Liver (tissue), 9 donors: ENCODE results near the gene MGRN1. TPM values are rescaled to one million over a fixed set of nuclear protein-coding genes. Genes with fewer than 3 reads are reported as not detected.
A peak's percentile ranks its signal among the peaks of the same experiment; 100 is the strongest.

Source experiments
- DNase-seq: peaks from one replicate; pipeline ENCODE4 v3.0.0-alpha.2; 2017; ENCODE audit warnings: low spot score
- H3K27ac ChIP-seq, 2 donors: one replicate each; pipeline ENCODE4 v1.7.0; 2013; ENCODE audit warnings: inconsistent platforms in 2 of 2, low read length in 2 of 2, control low read depth in 1 of 2, low read depth in 1 of 2, mild to moderate bottlenecking in 1 of 2
- H3K27me3 ChIP-seq, 4 donors: one replicate each; pipeline versions ENCODE4 v1.6.1 to v1.7.0; 2013; ENCODE audit warnings: low read length in 3 of 4, inconsistent platforms in 1 of 4, mild to moderate bottlenecking in 1 of 4, moderate library complexity in 1 of 4; ENCODE audit not compliant: control insufficient read depth in 4 of 4, insufficient read depth in 4 of 4
- H3K36me3 ChIP-seq, 4 donors: one replicate each; pipeline versions ENCODE4 v1.6.1 to v1.7.0; 2013; ENCODE audit warnings: low read length in 3 of 4, mild to moderate bottlenecking in 3 of 4, low read depth in 1 of 4, moderate library complexity in 1 of 4; ENCODE audit not compliant: control insufficient read depth in 4 of 4, insufficient read depth in 3 of 4
- H3K4me1 ChIP-seq, 4 donors: one replicate each; pipeline versions ENCODE4 v1.6.1 to v1.7.0; 2013; ENCODE audit warnings: low read length in 3 of 4, mild to moderate bottlenecking in 3 of 4, moderate library complexity in 1 of 4; ENCODE audit not compliant: control insufficient read depth in 4 of 4, insufficient read depth in 4 of 4
- H3K4me3 ChIP-seq, 3 donors: one replicate each; pipeline versions ENCODE4 v1.6.1 to v1.7.0; 2013; ENCODE audit warnings: low read length in 3 of 3, control low read depth in 1 of 3, low read depth in 1 of 3, mild to moderate bottlenecking in 1 of 3
- H3K9ac ChIP-seq, 2 donors: one replicate each; pipeline ENCODE4 v1.7.0; 2013; ENCODE audit warnings: low read length in 2 of 2, mild to moderate bottlenecking in 2 of 2, moderate library complexity in 2 of 2, control low read depth in 1 of 2, low read depth in 1 of 2
- H3K9me3 ChIP-seq, 4 donors: one replicate each; pipeline versions ENCODE4 v1.6.1 to v1.7.0; 2013; ENCODE audit warnings: low read length in 3 of 4; ENCODE audit not compliant: control insufficient read depth in 4 of 4
- EGR1 ChIP-seq, 2 donors: IDR thresholded peaks; 2 replicates each; pipeline ENCODE4 v1.6.1; 2016 to 2018; ENCODE audit warnings: antibody characterized with exemption in 2 of 2, low read depth in 2 of 2
- FOXA1 ChIP-seq: IDR thresholded peaks from 2 replicates; pipeline ENCODE4 v1.6.1; 2016; ENCODE audit warnings: antibody characterized with exemption
- FOXA2 ChIP-seq: IDR thresholded peaks from 2 replicates; pipeline ENCODE4 v1.6.1; 2016; ENCODE audit warnings: antibody characterized with exemption
- GABPA ChIP-seq, 2 donors: IDR thresholded peaks in 1 of 2; conservative IDR thresholded peaks in 1 of 2; 2 replicates each; pipeline ENCODE4 v1.6.1; 2016; ENCODE audit warnings: antibody characterized with exemption in 2 of 2, mild to moderate bottlenecking in 1 of 2, moderate library complexity in 1 of 2
- HNF4A ChIP-seq, 2 donors: conservative IDR thresholded peaks; 2 replicates each; pipeline ENCODE4 v1.6.1; 2016; ENCODE audit warnings: antibody characterized with exemption in 2 of 2, mild to moderate bottlenecking in 2 of 2
- HNF4G ChIP-seq: IDR thresholded peaks from 2 replicates; pipeline ENCODE4 v1.6.1; 2016; ENCODE audit warnings: antibody characterized with exemption
- JUND ChIP-seq, 2 donors: IDR thresholded peaks; 2 replicates each; pipeline ENCODE4 v1.6.1; 2016; ENCODE audit warnings: antibody characterized with exemption in 2 of 2
- NR2F2 ChIP-seq: IDR thresholded peaks from 2 replicates; pipeline ENCODE4 v1.6.1; 2016; ENCODE audit warnings: antibody characterized with exemption
- RAD21 ChIP-seq, 2 donors: IDR thresholded peaks; 2 replicates each; pipeline ENCODE4 v1.6.1; 2016; ENCODE audit warnings: antibody characterized with exemption in 2 of 2, mild to moderate bottlenecking in 2 of 2
- RXRA ChIP-seq, 2 donors: IDR thresholded peaks; 2 replicates each; pipeline ENCODE4 v1.6.1; 2017 to 2018; ENCODE audit warnings: antibody characterized with exemption in 2 of 2, mild to moderate bottlenecking in 1 of 2
- SP1 ChIP-seq: IDR thresholded peaks from 2 replicates; pipeline ENCODE4 v1.6.1; 2018; ENCODE audit warnings: antibody characterized with exemption, mild to moderate bottlenecking
- TAF1 ChIP-seq: conservative IDR thresholded peaks from 2 replicates; pipeline ENCODE4 v1.6.1; 2016; ENCODE audit warnings: antibody characterized with exemption, mild to moderate bottlenecking
- YY1 ChIP-seq: IDR thresholded peaks from 2 replicates; pipeline ENCODE4 v1.6.1; 2016; ENCODE audit warnings: antibody characterized with exemption, mild to moderate bottlenecking
- WGBS: extraction: QIAGEN DNeasy Blood & Tissue Kit; methylation state at CpG from one replicate; pipeline ENCODE4 v1.1.7; 2013; 5-methylcytosine and 5-hydroxymethylcytosine counted together
- polyA plus RNA-seq, 2 donors: library from polyadenylated mRNA; stranded (reverse) in 1 of 2; unstranded in 1 of 2; fragments of 200-250 nt in 1 of 2; fragments of >200 nt in 1 of 2; fragmentation: Nextera tagmentation in 1 of 2; extraction: Ambion mirVana in 1 of 2; gene quantifications; one replicate each; pipeline versions ENCODE4 v1.2.1 to v1.2.3, GENCODE V29; 2013 to 2015
- total RNA-seq, 2 donors: library from RNA; depleted of rRNA; stranded (reverse); fragments of >200 nt; gene quantifications; one replicate each; pipeline ENCODE4 v1.2.3, GENCODE V29; 2014
- TF ChIP-seq, protein P1 (sequence below): fragments of 150-350 bp; IDR thresholded peaks from 2 replicates; pipeline ENCODE4 v1.5.1; 2017; ENCODE audit warnings: improper control_type of control experiment, low read depth, low read length; ENCODE audit not compliant: missing input control
- TF ChIP-seq, protein P2 (sequence below): IDR thresholded peaks from 2 replicates; pipeline ENCODE4 v1.6.1; 2016; ENCODE audit warnings: antibody characterized with exemption, mild to moderate bottlenecking
- TF ChIP-seq, protein P3 (sequence below): IDR thresholded peaks from 2 replicates; pipeline ENCODE4 v1.6.1; 2016; ENCODE audit warnings: antibody characterized with exemption
- TF ChIP-seq, protein P4 (sequence below): IDR thresholded peaks from 2 replicates; pipeline ENCODE4 v1.6.1; 2016; ENCODE audit warnings: antibody characterized with exemption
- TF ChIP-seq, protein P5 (sequence below): IDR thresholded peaks from 2 replicates; pipeline ENCODE4 v1.6.1; 2016; ENCODE audit warnings: antibody characterized with exemption
- donor health status: healthy.
- donor health status: healthy.
- donor health status: healthy.
- donor health status: healthy.
- donor health status: healthy.

MGRN1 gene
- total and polyA plus RNA-seq, 4 donors = 15.9 to 35.7 (median 25.9) TPM

DNA sequence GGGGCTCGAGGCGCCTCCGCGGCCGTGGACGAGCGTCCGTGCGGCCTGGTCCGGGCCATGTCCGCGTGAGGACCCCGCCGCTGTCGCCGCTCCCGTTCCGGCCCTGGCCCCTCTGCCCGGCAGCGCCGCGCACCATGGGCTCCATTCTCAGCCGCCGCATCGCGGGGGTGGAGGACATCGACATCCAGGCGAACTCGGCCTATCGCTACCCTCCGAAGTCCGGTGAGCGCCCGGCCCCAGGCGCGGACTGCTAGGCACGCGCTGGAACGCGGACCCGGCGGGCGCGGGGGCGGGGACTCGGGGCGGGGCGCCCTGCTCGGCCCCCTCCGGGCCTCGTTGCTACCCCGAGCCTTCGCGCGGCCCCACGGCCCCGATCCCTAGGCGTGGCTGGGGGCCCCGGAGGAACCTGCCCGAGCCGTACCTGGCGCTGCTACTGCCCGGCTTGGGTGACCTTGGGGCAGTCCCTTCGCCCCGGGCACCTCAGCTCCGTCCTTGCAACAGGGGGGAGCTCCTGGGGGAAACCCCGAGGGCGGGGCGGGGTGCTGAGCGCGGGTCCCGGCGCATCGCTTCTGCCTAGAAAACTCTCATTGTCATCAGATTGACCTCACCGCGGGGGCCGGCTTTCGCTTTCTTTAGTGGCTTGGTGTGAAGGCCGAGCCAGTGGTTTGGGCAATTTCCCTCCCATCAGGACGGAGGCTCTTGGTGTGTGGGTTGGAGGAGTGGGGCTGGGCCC lies 367 bp downstream of the MGRN1 start:
- H3K27ac ChIP-seq = peak overlapping the region; percentile 95 to 98
- under 1% methylated on average over 80 of the region's 80 CpGs for WGBS
- H3K9me3 ChIP-seq = no peaks in the 10 kb centered on the region
- peaks cover 0 to 3% (median under 1%) of the 10 kb centered on the region in 4 donors for H3K36me3 ChIP-seq
- H3K27me3 ChIP-seq = no peaks in the 10 kb centered on the region
- no peak for TF ChIP-seq JUND (IDR thresholded peaks at IDR 0.05)
- TF ChIP-seq, protein P1, sequence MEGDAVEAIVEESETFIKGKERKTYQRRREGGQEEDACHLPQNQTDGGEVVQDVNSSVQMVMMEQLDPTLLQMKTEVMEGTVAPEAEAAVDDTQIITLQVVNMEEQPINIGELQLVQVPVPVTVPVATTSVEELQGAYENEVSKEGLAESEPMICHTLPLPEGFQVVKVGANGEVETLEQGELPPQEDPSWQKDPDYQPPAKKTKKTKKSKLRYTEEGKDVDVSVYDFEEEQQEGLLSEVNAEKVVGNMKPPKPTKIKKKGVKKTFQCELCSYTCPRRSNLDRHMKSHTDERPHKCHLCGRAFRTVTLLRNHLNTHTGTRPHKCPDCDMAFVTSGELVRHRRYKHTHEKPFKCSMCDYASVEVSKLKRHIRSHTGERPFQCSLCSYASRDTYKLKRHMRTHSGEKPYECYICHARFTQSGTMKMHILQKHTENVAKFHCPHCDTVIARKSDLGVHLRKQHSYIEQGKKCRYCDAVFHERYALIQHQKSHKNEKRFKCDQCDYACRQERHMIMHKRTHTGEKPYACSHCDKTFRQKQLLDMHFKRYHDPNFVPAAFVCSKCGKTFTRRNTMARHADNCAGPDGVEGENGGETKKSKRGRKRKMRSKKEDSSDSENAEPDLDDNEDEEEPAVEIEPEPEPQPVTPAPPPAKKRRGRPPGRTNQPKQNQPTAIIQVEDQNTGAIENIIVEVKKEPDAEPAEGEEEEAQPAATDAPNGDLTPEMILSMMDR = no peak
- TF ChIP-seq NR2F2 = no peak
- peak; percentile 3 to 7 for TF ChIP-seq RXRA (IDR thresholded peaks at IDR 0.05)
- TF ChIP-seq RAD21 (IDR thresholded peaks at IDR 0.05) = peak in 1 of 2 donors; percentile 35
- TF ChIP-seq, protein P2, sequence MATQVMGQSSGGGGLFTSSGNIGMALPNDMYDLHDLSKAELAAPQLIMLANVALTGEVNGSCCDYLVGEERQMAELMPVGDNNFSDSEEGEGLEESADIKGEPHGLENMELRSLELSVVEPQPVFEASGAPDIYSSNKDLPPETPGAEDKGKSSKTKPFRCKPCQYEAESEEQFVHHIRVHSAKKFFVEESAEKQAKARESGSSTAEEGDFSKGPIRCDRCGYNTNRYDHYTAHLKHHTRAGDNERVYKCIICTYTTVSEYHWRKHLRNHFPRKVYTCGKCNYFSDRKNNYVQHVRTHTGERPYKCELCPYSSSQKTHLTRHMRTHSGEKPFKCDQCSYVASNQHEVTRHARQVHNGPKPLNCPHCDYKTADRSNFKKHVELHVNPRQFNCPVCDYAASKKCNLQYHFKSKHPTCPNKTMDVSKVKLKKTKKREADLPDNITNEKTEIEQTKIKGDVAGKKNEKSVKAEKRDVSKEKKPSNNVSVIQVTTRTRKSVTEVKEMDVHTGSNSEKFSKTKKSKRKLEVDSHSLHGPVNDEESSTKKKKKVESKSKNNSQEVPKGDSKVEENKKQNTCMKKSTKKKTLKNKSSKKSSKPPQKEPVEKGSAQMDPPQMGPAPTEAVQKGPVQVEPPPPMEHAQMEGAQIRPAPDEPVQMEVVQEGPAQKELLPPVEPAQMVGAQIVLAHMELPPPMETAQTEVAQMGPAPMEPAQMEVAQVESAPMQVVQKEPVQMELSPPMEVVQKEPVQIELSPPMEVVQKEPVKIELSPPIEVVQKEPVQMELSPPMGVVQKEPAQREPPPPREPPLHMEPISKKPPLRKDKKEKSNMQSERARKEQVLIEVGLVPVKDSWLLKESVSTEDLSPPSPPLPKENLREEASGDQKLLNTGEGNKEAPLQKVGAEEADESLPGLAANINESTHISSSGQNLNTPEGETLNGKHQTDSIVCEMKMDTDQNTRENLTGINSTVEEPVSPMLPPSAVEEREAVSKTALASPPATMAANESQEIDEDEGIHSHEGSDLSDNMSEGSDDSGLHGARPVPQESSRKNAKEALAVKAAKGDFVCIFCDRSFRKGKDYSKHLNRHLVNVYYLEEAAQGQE = no peak
- peaks cover 9 to 34% (median 23%) of the 10 kb centered on the region in 4 donors for H3K4me1 ChIP-seq
- peak; percentile 75 for DNase-seq
- H3K9ac ChIP-seq = peak overlapping the region; percentile 79 to 81
- H3K4me3 ChIP-seq = peak overlapping the region; percentile 59 to 93 (median 75)

DNA sequence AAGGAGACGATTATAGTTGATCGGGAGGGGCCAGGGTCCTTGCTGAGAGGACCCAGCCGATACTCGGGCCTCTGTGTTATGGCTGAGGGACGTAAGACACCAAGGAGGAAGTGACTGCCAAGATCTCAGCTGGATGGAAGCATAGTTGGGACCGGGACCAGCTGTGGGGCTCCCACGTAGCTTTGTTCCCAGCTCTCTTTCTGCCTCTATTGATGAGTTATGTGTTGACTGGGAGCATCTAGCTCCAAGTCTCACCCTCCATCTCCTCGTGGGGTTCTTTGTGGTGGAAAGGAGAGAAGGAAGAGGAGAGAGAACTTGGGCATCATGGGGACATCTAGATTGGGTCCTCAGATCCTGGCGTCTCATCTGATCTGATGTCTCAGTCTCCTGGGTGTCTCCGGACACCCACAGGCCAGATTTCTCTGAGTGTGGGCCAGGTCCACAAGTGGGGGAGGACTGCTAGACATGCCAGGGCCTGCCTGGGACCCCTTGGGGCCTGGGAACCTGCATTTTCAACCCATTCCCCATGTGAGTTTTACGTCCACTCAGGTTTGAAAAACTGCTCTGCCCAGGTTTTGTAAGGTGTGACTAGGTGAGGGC lies 1.0 kb downstream of the MGRN1 start:
- DNase-seq = no peak
- H3K4me1 ChIP-seq = peaks cover 9 to 28% (median 18%) of the 10 kb centered on the region in 4 donors
- peak overlapping the region; percentile 95 to 98 for H3K27ac ChIP-seq
- peaks cover 0 to 3% (median under 1%) of the 10 kb centered on the region in 4 donors for H3K36me3 ChIP-seq
- no peaks in the 10 kb centered on the region for H3K9me3 ChIP-seq
- no peaks in the 10 kb centered on the region for H3K27me3 ChIP-seq
- 11% methylated on average over 11 of the region's 11 CpGs for WGBS
- peak overlapping the region; percentile 79 to 81 for H3K9ac ChIP-seq
- H3K4me3 ChIP-seq = peak overlapping the region; percentile 59 to 93 (median 75)
- TF ChIP-seq, protein P3, sequence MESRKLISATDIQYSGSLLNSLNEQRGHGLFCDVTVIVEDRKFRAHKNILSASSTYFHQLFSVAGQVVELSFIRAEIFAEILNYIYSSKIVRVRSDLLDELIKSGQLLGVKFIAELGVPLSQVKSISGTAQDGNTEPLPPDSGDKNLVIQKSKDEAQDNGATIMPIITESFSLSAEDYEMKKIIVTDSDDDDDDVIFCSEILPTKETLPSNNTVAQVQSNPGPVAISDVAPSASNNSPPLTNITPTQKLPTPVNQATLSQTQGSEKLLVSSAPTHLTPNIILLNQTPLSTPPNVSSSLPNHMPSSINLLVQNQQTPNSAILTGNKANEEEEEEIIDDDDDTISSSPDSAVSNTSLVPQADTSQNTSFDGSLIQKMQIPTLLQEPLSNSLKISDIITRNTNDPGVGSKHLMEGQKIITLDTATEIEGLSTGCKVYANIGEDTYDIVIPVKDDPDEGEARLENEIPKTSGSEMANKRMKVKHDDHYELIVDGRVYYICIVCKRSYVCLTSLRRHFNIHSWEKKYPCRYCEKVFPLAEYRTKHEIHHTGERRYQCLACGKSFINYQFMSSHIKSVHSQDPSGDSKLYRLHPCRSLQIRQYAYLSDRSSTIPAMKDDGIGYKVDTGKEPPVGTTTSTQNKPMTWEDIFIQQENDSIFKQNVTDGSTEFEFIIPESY = no peak
- TF ChIP-seq YY1 (no peak), HNF4G (no peak), FOXA2 (no peak), RXRA (IDR thresholded peaks at IDR 0.05) (no peak), RAD21 (IDR thresholded peaks at IDR 0.05) (no peak), NR2F2 (no peak), GABPA (IDR thresholded peaks at IDR 0.05 in 1 of 2, conservative IDR thresholded peaks at IDR 0.05 in 1 of 2) (no peak), SP1 (no peak), TAF1 (no peak), HNF4A (conservative IDR thresholded peaks at IDR 0.05) (no peak), EGR1 (IDR thresholded peaks at IDR 0.05; ENCODE audit: low read depth in 2 of 2) (no peak), JUND (IDR thresholded peaks at IDR 0.05) (no peak), FOXA1 (no peak)
- TF ChIP-seq, protein P4, sequence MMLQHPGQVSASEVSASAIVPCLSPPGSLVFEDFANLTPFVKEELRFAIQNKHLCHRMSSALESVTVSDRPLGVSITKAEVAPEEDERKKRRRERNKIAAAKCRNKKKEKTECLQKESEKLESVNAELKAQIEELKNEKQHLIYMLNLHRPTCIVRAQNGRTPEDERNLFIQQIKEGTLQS = no peak
- TF ChIP-seq, protein P1 = no peak
- TF ChIP-seq, protein P5, sequence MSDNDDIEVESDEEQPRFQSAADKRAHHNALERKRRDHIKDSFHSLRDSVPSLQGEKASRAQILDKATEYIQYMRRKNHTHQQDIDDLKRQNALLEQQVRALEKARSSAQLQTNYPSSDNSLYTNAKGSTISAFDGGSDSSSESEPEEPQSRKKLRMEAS = no peak
